GM12878 (cell line): Measurements from ENCODE around the gene SMKR1.

ENCODE experiments used
- CREB1 ChIP-seq: IDR thresholded peaks from 2 replicates; pipeline ENCODE4 v1.6.1; 2012; ENCODE audit warnings: low read depth, mild to moderate bottlenecking, inconsistent platforms
- CTCF ChIP-seq, 3 experiments: IDR thresholded peaks in 2 of 3; conservative IDR thresholded peaks in 1 of 3; 2 replicates each; pipeline ENCODE4 v1.5.1; 2011; ENCODE audit warnings: low read depth in 3 of 3, low read length in 3 of 3, mild to moderate bottlenecking in 3 of 3, control low read depth in 2 of 3, moderate library complexity in 2 of 3, inconsistent platforms in 1 of 3, mixed read lengths in 1 of 3; ENCODE audit not compliant: control insufficient read depth in 2 of 3, insufficient read depth in 1 of 3; ENCODE audit errors: extremely low read depth in 1 of 3
- EGR1 ChIP-seq, 2 experiments: IDR thresholded peaks; 1 replicate in 1 of 2; 2 replicates in 1 of 2; pipeline ENCODE4 v1.6.1; 2011 to 2012; ENCODE audit warnings: low read depth in 2 of 2, low read length in 2 of 2, borderline replicate concordance in 1 of 2, mild to moderate bottlenecking in 1 of 2, moderate library complexity in 1 of 2
- HDGF ChIP-seq: fragments of 450-650 bp; IDR thresholded peaks from 2 replicates; pipeline ENCODE4 v1.6.1; 2016; ENCODE audit warnings: antibody characterized with exemption
- JUND ChIP-seq: IDR thresholded peaks from 2 replicates; pipeline ENCODE4 v1.6.1; 2012; ENCODE audit warnings: low read depth, mild to moderate bottlenecking, low read length, improper control_type of control experiment, moderate library complexity
- MXI1 ChIP-seq: fragments of 150-350 bp; IDR thresholded peaks from 2 replicates; pipeline ENCODE4 v1.6.1; 2011; ENCODE audit warnings: low read depth, mild to moderate bottlenecking, inconsistent platforms, low read length, improper control_type of control experiment
- POLR2AphosphoS2 ChIP-seq: IDR thresholded peaks from 2 replicates; pipeline ENCODE4 v1.6.1; 2011; ENCODE audit warnings: low read depth, mild to moderate bottlenecking, low read length, improper control_type of control experiment, moderate library complexity
- SP1 ChIP-seq: IDR thresholded peaks from one replicate; pipeline ENCODE4 v1.6.1; 2011; ENCODE audit warnings: low read depth, low read length
- USF2 ChIP-seq: IDR thresholded peaks from 2 replicates; pipeline ENCODE4 v1.6.1; 2011; ENCODE audit warnings: low read depth, low read length, improper control_type of control experiment, borderline replicate concordance
- ZBTB33 ChIP-seq: fragments of 450-650 bp; IDR thresholded peaks from 2 replicates; pipeline ENCODE4 v1.6.1; 2017; ENCODE audit warnings: mild to moderate bottlenecking
- TF ChIP-seq, protein P1 (sequence below): IDR thresholded peaks from 2 replicates; pipeline ENCODE4 v1.6.1; 2012; ENCODE audit warnings: mild to moderate bottlenecking, low read depth, low read length

GRCh38 chr7:129498021-129498420, 4.3 kb upstream of the SMKR1 start:
- TF ChIP-seq CTCF (IDR thresholded peaks at IDR 0.05 in 2 of 3, conservative IDR thresholded peaks at IDR 0.05 in 1 of 3; ENCODE audit: control insufficient read depth in 2 of 3, extremely low read depth in 1 of 3, insufficient read depth in 1 of 3, low read depth in 3 of 3, low read length in 3 of 3) (no peak), MXI1 (no peak), ZBTB33 (no peak), JUND (no peak), CREB1 (no peak), EGR1 (IDR thresholded peaks at IDR 0.05; ENCODE audit: borderline replicate concordance in 1 of 2, low read depth in 2 of 2, low read length in 2 of 2) (no peak), USF2 (no peak), POLR2AphosphoS2 (no peak), HDGF (no peak), SP1 (no peak)
- TF ChIP-seq, protein P1, sequence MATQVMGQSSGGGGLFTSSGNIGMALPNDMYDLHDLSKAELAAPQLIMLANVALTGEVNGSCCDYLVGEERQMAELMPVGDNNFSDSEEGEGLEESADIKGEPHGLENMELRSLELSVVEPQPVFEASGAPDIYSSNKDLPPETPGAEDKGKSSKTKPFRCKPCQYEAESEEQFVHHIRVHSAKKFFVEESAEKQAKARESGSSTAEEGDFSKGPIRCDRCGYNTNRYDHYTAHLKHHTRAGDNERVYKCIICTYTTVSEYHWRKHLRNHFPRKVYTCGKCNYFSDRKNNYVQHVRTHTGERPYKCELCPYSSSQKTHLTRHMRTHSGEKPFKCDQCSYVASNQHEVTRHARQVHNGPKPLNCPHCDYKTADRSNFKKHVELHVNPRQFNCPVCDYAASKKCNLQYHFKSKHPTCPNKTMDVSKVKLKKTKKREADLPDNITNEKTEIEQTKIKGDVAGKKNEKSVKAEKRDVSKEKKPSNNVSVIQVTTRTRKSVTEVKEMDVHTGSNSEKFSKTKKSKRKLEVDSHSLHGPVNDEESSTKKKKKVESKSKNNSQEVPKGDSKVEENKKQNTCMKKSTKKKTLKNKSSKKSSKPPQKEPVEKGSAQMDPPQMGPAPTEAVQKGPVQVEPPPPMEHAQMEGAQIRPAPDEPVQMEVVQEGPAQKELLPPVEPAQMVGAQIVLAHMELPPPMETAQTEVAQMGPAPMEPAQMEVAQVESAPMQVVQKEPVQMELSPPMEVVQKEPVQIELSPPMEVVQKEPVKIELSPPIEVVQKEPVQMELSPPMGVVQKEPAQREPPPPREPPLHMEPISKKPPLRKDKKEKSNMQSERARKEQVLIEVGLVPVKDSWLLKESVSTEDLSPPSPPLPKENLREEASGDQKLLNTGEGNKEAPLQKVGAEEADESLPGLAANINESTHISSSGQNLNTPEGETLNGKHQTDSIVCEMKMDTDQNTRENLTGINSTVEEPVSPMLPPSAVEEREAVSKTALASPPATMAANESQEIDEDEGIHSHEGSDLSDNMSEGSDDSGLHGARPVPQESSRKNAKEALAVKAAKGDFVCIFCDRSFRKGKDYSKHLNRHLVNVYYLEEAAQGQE, result no peak
